Astrocyte of the spinal cord (primary cell): ENCODE results near the gene PIP4K2A.

Experiments used
- DNase-seq: peaks from one replicate; pipeline ENCODE4 v3.0.0; 2011; ENCODE audit warnings: low read depth, low spot score
- H3K4me3 ChIP-seq: 2 replicates; pipeline ENCODE4 v1.5.1; 2011; ENCODE audit warnings: low read depth, mild to moderate bottlenecking, low read length, moderate library complexity
- CTCF ChIP-seq: IDR thresholded peaks from 2 replicates; pipeline ENCODE4 v1.5.1; 2012; ENCODE audit warnings: low read depth, mild to moderate bottlenecking, low read length, inconsistent platforms
- in situ Hi-C: cut with HindIII; loops from 2 replicates; pipeline ENCODE4 v1.10.0; 2017; ENCODE audit warnings: low sequenced_read_pairs

Gene PIP4K2A

GRCh38 chr10:22550732-22551131, 163.6 kb downstream of the PIP4K2A start:
- peak; percentile 57 for TF ChIP-seq CTCF
- H3K4me3 ChIP-seq, result no peak overlapping the region
- in situ Hi-C loops, result no loop called here
- DNase-seq, result peak; percentile 20

GRCh38 chr10:22548344-22548743, 166.0 kb downstream of the PIP4K2A start:
- TF ChIP-seq CTCF, result no peak
- DNase-seq, result no peak
- in situ Hi-C loops, result no loop called here
- no peak overlapping the region for H3K4me3 ChIP-seq

DNA sequence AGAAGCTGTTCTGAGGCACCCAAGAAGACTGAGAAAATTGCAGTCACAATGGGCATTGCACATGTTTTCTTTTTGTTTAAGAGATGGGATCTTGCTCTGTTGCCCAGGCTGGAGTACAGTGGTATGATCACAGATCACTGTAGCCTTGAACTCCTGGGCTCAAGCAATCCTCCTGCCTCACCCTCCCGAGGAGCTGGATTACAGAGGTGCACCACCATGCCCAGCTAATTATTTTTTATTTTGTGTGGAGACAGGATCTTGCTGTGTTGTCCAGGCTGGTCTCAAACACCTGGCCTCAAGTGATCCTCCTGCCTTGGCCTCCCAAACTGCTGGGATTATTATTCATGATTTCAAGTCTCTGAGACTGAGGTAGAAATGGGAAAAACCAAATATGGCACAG, 168.7 kb downstream of the PIP4K2A start:
- no peak overlapping the region for H3K4me3 ChIP-seq
- no peak for TF ChIP-seq CTCF
- no peak for DNase-seq
- in situ Hi-C loops, result no loop called here

DNA sequence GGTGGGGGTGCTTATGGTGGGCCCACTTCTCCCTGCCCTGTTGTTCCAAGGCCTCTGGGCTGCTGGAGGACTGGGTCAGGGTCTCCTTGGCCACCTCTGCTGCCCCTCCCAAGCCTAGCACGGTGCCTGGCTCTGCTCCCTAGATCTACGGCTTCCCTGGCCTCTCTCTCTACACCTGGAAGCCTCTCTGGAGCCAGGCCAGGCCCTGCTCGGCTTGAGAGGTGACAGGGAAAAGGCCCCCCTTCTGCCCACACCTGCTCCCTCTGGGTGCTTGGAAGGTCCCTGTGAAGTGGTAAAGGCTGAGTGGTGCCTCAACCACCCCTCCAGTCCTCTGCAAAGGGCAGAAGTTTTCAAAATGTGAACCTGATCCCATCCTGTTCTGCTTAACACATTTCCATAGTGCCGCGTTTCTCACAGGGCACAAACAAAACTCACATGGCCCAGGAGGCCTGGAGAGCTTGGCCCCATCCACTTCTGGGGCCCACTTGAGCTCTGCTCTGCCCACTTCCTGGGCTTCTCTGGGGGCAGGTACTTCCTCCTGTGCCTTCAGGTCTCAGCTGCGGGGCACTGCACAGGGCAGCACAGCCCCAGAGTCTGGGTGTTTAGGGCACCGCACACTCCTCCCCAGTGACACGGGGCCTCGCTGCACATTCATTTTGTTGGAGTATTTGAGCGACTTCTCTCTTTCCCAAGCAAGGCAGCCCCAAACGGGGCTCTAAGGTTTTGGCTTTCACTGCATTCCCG, 169.9 kb downstream of the PIP4K2A start:
- no peak for DNase-seq
- no peak for TF ChIP-seq CTCF
- no peak overlapping the region for H3K4me3 ChIP-seq
- in situ Hi-C loops, result no loop called here

GRCh38 chr10:22542773-22543172, 171.6 kb downstream of the PIP4K2A start:
- no peak for TF ChIP-seq CTCF
- in situ Hi-C loops, result no loop called here
- H3K4me3 ChIP-seq, result no peak overlapping the region
- DNase-seq, result no peak

DNA sequence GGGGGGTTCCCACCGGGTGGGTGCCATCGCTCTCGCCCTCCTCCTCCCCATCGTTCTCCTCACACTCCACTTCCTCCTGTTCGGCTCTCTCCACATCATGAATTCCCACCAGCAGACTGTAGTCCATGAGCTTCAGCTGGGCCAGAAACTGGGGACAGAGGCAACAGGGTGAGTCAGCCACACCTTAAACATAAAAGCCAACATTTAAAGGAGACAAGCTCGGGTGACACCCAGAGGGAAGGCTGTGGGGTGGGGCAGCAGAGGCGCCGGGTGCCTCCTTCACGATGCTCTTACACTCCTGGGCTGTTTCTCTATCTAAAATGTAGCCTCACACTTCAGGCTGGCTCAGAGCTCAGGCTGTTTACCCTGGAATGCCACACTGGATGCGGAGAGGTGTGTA, 172.5 kb downstream of the PIP4K2A start:
- DNase-seq, result no peak
- in situ Hi-C loops, result no loop called here
- no peak overlapping the region for H3K4me3 ChIP-seq
- TF ChIP-seq CTCF, result no peak
